IPS-11a (cell line): ENCODE data around the gene MLN.

Experiments used
- H3K4me3 ChIP-seq: one replicate; pipeline ENCODE4 v1.5.1; 2013; ENCODE audit warnings: low read depth, low read length, control low read depth

Gene MLN

DNA sequence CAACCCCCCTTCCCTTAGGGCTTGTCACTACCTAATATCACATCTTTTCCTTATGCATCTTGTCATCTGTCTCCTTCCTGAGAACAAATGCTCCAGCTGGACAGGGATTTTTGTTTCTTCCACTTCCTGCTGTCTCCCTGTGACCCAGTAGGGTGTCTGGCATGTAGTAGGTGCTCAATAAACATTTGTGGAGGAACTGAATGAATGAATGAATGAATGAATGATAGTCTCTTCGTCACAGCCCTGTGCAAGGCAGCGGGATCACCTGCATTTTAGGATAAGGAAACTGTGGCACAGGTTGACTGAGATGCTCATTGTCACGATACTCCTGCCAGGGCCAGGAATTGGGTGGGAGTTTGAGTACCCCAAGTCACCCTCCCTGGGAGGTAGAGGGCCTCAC, 29.0 kb downstream of the MLN start:
- no peak overlapping the region for H3K4me3 ChIP-seq

DNA sequence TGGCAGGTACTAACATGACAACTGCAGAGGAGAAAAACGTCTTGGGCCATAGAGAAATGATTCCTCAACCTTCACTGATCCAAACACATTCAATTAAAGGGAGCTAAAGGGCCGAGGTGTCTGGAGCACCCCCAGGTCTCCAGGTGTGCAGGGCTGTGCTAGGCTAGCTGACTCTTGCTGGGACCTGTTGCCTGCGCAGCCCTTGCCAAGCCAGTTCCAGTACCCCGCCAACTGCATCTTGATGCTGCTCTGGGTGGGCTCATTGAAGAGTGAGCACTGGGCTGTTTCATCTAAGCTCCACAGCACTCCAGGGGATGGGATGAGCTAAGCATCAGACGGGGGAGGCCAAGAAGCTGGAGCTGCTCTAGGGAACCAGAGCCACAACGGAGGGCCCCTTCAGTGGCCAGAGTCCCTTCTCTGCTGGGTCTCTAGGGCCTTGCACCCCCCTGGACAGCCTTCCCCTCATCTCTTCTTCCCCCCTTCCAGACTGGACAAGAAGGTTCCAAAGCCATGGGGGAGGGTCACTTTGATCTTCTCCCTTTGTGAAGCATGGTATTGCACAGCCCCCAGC, 30.8 kb downstream of the MLN start:
- no peak overlapping the region for H3K4me3 ChIP-seq

DNA sequence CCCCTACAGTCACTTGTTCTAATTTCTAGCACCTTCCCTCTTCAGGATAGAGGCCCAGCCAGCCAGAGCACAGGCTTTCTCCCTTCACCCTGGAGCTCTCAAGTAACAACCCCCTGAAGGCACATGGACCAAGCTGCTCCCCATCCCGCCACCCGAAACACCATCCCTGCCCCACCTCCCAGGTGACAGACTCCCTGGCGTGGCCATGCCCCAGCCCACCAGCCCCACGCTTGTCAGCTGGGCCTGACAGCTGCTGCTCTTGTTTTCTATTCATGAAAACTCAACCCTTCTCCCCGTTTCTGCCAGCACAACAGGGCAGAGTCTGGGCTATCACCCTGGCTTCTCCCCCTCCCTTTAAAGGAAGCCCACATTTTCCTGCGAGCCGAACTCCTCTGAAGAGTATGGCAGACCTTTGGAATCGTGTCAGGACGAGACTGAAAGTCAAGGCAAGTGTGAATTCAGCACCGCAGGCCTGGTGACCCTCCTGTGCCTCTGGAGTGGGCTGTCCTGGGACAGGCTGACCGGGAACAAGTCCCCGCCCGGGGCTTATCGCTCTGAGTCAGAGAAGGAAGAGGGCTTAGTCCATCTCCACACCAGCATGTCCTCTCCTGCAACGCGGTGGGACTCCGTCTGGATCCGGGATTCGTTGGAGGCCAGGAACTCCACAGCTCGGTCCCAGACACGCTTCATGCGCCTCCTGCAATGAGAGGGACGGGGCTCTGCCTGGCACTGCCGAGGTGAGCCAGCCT, 31.5 kb downstream of the MLN start:
- no peak overlapping the region for H3K4me3 ChIP-seq

DNA sequence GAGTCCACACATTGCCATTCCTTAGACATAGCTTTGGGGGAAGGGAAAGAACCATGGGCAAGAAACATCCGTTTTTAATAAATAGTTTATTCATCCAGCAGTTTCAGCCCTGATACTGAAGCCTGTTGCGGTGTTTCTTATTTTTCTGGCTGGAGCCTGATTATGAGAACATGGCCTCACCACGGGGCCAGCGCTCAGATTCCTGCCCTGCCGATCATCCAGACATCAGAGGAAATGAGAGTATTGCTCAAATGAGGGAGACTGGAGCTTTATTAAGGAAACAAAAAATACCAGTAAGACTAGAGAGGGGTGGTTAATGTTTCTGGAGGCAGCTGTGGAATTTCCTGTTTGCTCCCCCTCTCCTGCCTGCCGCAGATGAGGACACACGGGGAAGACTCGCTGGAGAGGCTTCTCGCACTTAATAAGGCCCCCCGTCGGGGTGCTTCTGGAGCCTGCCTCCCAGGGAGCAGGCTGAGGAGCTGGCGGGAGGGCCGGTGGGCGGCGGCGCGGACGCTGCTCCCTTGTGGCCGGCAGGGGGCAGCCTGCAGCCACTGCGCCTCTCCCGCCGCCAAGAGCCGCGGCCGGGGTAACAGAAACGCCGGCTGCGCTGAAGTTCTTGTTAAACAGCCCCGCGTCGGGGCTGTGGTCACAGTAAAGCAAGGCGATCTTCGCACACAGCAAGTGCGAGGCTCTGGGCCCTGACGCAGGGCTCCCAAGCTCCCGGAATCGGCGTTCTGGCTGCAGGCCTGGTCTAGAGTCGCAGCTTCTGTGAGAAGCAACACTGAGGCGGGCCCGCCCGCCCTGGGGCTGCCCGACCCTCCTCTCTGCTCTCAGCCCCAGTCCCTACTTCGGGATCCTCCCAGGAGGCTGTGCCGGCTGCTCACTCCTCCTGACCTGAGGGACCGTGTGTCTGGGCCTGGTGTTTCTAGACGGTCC, 32.4 kb downstream of the MLN start:
- H3K4me3 ChIP-seq: no peak overlapping the region

DNA sequence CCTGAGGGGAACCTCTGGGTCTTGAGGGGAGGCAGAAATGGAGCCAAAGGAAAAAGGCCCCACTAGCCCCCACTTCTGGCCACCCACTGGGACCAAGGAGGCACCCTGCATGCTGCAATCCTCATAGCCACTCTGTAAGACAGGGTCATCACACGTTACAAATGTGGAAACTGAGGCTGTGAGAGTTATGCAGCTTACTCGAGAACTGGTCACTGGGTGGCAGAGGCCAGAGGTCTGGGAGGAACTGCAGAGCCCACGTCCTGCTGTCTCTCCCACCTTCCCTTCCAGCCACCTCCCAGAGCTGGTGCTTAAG, 33.0 kb downstream of the MLN start:
- no peak overlapping the region for H3K4me3 ChIP-seq

DNA sequence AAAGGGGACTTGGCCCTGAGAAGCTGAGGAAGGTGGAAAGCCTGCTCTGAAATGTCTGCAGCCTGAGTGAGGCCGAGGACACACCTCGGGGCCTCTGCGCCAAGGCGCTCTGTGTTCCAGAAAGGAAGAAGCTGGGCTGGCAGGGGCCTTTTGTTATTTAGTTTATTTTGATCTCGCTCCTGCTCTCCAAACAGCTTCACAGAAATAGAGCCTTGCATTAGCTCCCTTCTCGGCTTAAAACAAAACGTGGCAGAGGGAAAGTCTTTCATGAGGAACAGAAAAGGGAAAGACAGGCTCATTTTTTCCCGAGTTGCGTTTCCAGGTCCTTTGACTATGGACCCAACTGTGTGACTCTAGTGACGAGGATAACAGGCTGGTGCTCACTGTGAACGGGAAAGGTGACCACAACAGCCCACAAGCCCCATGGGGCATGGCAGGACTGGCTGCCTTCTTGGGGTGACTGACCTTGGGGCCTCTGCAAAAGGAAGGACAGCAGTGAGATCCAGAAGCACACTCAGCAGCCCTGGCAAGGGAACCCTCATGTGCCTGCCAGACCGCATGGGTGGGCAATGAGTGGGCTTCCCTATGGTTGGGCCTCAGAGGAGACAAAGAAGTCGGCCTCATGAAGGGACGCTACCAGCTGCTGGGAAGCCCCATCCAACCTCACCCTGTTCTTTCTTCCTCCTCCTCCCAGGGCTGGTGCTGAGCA, 33.5 kb downstream of the MLN start:
- H3K4me3 ChIP-seq: no peak overlapping the region

DNA sequence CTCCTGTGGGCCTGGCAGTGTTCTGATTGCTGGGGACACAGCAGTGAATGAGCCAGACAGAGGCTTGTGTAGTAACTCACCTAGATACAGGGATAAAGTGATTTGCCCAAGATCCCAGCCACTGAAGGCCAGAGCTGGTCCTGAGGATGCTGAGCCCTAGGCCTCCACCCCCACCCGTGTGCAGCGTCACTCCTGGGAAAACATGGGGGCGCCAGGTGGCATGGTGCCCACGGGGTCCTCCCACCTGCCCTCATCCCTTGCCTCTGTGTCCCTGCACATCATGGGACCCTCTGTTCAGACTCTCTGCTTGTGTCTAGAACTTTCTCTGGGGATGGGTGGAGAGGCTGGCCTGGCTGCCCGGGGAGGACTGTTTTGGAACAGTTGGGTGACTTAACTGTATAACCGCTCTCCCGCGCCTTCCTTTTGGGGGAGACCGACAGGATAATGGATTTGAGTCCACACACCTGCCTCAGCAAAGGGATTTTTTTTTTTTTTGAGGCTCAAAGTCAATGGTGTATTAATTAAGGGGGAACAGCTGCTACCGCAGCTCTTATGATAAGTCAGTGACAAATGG, 34.5 kb downstream of the MLN start:
- H3K4me3 ChIP-seq: no peak overlapping the region

DNA sequence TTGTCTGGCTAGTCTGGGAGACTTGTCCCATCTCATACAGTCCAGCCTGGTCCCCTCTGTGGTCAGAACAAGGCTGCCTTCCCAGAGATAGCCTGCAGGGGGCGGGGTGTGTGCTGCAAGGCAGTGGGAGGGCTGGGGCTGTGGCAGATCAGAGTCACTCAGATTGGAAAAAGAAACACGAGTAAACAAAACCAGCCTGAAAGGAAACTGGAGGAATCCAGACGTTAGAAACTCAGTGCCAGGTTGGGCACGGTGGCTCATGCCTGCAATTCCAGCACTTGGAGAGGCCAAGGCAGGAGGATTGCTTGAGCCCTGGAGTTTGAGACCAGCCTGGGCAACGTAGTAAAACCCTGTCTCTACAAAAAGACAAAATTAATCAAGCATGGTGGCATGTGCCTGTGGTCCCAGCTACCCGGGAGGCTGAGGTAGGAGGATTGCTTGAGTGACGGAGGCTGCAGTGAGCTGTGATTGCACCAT, 35.1 kb downstream of the MLN start:
- no peak overlapping the region for H3K4me3 ChIP-seq

DNA sequence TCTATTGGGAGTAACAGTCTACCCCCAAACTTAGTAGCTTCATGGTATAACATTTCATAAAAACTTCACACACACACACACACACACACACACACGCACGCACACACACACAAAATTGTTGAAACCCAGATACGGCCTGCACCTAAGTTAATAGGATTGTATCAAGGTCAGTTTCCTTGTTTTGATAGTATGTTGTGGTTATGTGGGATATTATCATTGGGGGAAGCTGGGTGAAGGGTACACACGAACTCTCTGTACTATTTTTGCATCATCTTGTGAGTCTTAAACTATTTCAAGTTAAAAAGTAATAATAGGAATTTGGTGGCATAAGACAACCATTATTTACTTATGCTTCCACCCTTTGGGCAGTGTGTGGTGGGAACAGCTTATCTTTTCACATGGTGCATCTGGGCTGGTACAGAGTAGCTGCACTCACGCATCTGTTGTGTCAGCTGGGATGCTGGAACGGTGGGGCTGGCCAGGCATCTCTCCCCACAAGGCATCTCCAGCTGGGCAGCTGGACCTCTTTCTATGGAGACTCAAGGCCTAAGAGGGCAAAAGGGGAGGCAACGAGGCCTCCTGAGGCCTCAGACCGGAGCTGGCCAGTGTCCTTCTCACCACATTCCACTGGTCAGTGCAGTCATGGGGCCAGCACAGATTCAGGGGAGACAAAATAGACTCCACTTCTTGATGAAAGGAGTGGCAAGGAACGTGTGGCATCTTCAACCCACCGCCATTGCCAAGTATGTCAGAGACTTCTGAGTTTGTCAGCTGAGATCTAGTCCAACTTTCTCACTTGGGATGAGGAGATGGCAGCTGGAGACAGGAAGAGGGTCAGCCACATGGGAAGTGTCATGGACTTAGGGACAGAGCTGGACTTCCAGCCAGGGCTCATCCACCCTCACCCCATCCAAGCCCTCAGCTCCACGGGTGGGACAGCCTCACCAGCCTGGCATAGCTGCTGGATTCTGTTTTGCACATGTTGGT, 36.6 kb downstream of the MLN start:
- no peak overlapping the region for H3K4me3 ChIP-seq

DNA sequence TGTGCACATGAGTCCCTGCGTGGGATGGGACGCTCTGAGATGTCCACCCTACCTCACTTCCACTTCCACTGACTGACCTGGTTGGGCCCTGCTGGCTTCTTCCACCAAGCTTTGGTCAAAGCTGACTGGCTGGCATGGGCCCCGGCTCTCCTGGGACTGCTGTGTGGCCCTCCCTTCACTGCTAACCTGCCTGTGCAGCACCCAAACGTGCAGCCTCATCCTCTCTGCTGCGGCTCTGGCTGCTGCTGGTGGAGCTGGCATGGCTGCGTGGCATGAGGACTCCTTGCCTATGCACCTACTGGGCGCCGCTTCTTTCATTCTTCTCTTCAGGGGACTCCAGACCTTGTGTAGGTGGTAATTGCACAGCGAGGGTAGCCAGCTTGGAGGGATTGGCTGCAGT, 38.4 kb downstream of the MLN start:
- no peak overlapping the region for H3K4me3 ChIP-seq

DNA sequence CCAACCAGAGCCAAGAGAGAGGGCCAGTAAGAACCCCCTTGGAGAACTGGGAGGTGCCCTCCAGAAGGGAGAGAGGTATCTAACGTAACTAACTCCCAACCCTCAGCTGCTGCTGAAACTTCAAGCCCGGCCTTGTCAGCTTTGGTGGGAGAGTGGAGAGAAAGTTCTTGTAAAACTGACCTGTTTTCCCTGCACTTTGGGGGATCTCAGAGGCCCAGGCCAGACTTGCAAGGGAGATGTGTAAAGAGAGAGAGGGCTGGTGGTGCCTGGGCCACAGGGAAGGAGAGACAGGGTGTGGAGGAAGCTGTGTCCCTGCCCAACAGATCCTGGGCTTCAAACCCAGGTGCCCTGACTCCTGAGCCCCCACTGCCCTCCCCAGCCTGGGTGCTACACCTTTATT, 39.8 kb downstream of the MLN start:
- no peak overlapping the region for H3K4me3 ChIP-seq

DNA sequence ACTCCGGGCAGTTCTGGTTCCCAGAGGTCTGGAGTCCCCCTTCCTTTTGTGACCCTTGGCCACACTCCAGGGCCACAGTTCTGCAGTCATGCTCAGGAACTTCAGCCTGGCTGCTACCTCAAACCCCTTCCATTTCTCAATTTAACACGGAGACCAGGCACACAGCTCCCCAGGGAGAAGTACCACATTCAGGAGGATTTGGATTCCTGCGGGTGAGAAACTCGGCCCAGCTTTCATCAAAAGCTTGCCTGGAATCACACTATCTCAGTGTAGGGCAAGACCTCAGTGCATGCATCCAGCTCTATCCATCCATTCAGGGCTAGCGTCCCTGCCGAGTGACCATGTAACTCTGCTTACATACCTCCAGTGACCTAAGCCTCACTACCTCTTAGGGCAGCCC, 40.3 kb downstream of the MLN start:
- no peak overlapping the region for H3K4me3 ChIP-seq

DNA sequence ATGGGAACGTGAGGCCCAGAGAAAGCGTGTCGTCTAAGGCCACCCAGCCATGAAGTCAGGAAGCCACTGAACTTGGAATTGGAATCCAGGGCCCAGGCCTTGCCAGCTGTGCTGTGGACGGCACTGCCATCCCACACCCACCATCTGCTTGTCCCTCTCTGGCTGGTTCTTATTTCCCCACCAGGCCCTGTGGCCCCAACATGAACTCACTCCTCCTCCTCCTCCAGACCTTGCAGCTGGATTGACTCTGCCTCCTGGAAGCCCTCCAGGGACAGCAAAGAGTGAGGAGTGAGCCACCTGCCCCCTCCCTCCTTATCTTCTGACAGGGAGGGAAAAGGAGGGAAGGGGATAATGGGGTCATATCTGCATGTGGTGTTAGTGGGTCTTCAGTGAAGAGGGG, 41.1 kb downstream of the MLN start:
- no peak overlapping the region for H3K4me3 ChIP-seq

DNA sequence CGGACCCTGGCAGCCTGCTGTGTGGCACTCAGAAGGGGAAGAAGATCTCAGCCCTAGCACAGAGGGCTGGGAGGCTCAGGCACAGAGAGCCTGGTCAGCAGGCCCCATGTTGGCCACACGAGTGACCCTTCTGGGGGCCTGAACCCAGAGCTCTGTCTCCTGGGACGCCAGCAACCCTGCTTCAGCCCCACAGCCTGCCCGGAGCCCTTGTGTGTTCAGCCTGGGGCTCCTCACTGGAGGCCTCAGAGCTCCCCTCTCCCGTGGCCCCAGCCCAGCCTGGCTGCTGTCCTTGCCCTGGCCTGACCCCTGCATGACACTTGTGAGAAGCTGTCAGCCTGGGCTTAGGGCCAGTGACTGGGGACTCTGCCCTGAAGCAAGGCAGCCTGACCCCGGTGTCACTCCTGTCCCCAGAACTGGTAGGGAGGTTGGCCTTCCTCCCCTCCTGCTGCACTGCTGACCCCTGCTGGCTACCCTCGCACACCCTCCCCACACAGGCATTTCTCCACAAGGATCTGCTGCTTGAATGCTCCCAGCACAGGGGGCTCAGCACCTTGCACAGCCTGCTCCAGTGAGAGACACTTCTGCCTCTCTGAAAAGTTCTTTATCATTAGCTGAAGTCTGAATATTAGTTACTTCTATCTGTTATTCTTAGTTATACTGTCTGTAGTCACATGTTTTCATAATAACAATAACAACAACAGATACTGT, 41.7 kb downstream of the MLN start:
- no peak overlapping the region for H3K4me3 ChIP-seq

DNA sequence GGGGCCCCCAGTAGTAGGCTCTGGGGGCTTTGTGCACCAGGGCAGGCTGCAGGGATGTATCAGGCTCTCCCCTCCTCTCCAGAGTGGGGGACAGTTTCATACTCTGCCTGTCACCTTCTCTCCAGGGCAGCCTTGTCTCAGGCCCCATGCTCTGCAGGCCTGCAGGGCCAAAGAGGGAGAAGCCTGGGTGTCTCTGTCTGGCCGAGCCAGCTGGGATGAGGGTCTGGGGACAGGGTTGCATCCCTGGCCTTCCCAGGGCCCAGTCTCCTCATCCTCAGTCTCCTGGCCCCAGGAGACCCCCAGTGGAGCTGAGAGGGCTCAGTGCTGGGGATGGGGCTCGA, 42.3 kb downstream of the MLN start:
- H3K4me3 ChIP-seq: no peak overlapping the region

DNA sequence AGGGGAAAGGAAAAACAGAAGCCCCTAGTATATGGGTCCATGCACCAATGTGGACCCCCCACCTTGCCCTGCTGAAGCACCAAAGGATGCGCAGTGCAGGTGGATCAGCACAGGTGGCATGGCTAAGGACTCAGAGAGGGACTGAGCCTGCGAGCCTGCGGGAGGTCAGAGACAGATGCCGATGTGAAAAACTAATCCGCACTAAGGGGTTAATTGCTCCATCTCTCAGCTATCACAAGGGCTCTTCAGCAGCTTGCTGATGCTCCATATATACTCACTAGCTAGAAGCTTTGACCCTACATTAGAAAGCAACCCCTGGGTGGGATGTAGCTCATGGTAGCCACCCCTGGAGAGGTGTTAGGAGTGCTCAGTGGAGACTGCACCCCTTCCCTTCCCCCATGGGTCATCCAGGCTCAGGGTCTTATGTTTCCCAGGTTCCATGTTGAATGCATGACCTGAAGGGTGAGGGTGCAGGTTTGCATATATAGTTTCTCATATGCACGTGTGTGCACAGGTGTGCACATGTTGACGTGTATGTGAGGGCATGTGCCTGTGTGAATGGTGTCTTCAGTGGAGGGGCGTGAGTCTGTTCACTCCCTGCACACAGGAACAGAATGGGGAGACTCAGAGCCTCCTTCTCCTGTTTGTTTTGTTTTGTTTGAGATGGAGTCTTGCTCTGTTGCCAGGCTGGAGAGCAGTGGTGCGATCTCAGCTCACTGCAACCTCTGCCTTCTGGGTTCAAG, 43.7 kb downstream of the MLN start:
- no peak overlapping the region for H3K4me3 ChIP-seq

DNA sequence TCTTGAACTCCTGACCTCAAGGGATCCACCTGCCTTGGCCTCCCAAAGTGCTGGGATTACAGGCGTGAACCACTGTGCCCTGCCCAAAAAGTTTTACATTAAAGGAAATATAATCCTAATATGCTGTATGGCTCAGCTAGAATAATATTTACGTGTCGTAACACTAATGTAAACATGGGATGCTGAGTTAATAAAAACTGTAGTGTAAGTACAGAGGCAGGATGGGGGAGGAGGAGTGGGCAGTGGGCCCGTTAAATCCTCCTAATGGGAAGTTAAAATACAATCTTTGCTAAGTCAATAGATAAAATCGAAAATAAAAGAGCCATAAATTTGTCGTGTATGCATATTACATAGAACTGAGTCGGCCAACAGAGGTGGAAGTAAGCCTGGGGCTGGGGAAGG, 45.0 kb downstream of the MLN start:
- no peak overlapping the region for H3K4me3 ChIP-seq

DNA sequence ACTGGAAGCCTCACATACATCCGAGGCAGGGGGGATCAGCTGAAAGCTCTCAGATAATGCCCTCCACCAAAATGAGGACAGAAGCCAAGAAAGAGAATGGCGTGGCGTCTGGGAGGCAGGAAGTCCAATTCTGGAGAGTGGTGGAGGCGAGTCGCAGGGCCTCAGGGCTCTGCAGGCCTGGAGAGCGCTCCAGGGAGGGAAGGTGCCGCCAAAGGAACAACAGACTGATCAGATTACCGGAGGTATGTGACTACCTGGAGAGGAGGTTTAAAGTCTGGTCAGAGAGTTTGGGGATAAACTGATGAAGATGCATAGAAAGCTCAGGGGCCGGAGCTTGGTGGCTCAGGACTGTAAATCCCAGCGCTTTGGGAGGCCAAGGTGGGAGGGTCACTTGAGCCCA, 45.9 kb downstream of the MLN start:
- no peak overlapping the region for H3K4me3 ChIP-seq

DNA sequence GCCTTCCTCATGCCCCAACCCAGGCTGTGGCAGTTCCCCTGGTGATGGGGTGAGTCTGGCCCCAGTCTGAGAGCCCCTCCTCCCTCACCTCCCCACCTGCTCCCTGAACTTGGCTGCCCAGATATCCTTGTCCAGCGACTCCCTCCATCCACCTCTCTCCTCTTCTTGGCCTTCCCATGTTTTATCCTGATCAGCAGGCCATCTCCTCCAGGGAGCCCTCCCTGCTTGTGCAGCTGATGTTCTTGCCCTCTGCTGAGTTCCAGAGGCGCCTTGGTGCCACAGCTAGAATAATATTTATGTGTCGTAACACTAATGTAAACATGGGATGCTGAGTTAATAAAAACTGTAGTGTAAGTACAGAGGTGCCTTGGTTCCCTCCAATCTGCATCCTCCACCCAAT, 46.7 kb downstream of the MLN start:
- no peak overlapping the region for H3K4me3 ChIP-seq
